ENCODE data around the gene PNKD.

The PNKD gene

DNA sequence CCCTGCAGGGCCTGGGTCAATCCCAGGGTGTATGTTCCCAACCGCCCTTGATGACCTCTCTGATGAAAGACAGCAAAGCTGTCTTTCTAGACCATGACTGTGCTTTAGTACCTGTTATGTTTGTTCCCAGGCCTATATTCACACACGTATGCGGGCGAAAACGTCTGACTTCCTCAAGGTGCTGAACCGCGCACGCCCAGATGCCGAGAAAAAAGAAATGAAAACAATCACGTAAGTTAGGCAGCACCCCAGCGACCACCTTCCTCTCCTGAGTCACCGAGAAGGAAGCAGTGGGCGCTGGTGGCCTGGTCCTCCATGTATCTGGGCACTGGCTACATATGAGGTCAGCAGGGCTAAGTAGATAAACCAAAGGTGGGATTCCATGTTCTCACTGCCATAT lies 20.6 kb upstream of the PNKD start:
- no peaks in the 10 kb centered on the region for H3K27me3 ChIP-seq
- TF ChIP-seq, protein P1, sequence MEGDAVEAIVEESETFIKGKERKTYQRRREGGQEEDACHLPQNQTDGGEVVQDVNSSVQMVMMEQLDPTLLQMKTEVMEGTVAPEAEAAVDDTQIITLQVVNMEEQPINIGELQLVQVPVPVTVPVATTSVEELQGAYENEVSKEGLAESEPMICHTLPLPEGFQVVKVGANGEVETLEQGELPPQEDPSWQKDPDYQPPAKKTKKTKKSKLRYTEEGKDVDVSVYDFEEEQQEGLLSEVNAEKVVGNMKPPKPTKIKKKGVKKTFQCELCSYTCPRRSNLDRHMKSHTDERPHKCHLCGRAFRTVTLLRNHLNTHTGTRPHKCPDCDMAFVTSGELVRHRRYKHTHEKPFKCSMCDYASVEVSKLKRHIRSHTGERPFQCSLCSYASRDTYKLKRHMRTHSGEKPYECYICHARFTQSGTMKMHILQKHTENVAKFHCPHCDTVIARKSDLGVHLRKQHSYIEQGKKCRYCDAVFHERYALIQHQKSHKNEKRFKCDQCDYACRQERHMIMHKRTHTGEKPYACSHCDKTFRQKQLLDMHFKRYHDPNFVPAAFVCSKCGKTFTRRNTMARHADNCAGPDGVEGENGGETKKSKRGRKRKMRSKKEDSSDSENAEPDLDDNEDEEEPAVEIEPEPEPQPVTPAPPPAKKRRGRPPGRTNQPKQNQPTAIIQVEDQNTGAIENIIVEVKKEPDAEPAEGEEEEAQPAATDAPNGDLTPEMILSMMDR (IDR thresholded peaks at IDR 0.05; ENCODE audit: low read depth, low read length): no peak
- peaks cover 97% of the 10 kb centered on the region for H3K36me3 ChIP-seq
- no peaks in the 10 kb centered on the region for H3K9me3 ChIP-seq
- DNase-seq: no peak
- no peaks in the 10 kb centered on the region for H3K4me1 ChIP-seq
- H3K4me3 ChIP-seq (ENCODE audit: low read depth, low read length): no peak overlapping the region

- H3K27me3 ChIP-seq: no peaks in the 10 kb centered on the region
- H3K9me3 ChIP-seq: no peaks in the 10 kb centered on the region
- no peak overlapping the region for H3K4me3 ChIP-seq (ENCODE audit: low read depth, low read length)
- no peak for DNase-seq
- H3K36me3 ChIP-seq: peaks cover 84% of the 10 kb centered on the region
- no peaks in the 10 kb centered on the region for H3K4me1 ChIP-seq
- TF ChIP-seq, protein P1 (IDR thresholded peaks at IDR 0.05; ENCODE audit: low read depth, low read length): no peak
Observed at GRCh38 chr2:218252509-218253231, 17.6 kb upstream of the PNKD start.

- TF ChIP-seq, protein P1 (IDR thresholded peaks at IDR 0.05; ENCODE audit: low read depth, low read length): no peak
- H3K27me3 ChIP-seq: no peaks in the 10 kb centered on the region
- H3K4me1 ChIP-seq: no peaks in the 10 kb centered on the region
- no peak for DNase-seq
- H3K36me3 ChIP-seq: peaks cover 79% of the 10 kb centered on the region
- H3K4me3 ChIP-seq (ENCODE audit: low read depth, low read length): no peak overlapping the region
- H3K9me3 ChIP-seq: no peaks in the 10 kb centered on the region
Observed at GRCh38 chr2:218253232-218253625, 17.1 kb upstream of the PNKD start.

DNA sequence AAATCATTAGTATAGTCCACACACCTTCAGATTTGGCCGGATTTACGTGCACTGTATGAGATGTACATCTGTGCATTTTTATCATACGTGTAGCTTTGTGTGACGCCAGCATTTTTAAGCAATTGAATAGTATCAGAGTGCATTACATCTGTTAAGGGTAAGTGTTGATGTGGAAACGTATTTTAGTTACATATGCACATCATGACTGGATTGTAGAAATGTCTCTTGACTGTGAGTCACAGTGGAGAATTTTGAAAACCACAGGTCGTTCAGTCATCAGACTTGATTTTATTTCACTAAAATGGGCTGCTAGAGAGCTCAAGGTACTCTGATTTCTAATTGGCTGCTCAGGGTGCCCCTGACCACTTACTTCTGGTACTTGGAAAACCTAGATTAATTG lies 14.9 kb upstream of the PNKD start:
- Histone ChIP-seq H3K4me1 (peaks cover 19% of the 10 kb centered on the region), H3K4me3 (ENCODE audit: low read depth, low read length) (no peak overlapping the region), H3K9me3 (no peaks in the 10 kb centered on the region), H3K27me3 (no peaks in the 10 kb centered on the region), H3K36me3 (peaks cover 57% of the 10 kb centered on the region)
- TF ChIP-seq, protein P1 (IDR thresholded peaks at IDR 0.05; ENCODE audit: low read depth, low read length): no peak
- DNase-seq: no peak

GRCh38 chr2:218256612-218257350 lies 13.5 kb upstream of the PNKD start:
- Histone ChIP-seq H3K27me3 (no peaks in the 10 kb centered on the region), H3K4me3 (ENCODE audit: low read depth, low read length) (no peak overlapping the region), H3K9me3 (no peaks in the 10 kb centered on the region), H3K4me1 (peaks cover 31% of the 10 kb centered on the region), H3K36me3 (peaks cover 43% of the 10 kb centered on the region)
- TF ChIP-seq, protein P1 (IDR thresholded peaks at IDR 0.05; ENCODE audit: low read depth, low read length): no peak
- DNase-seq: no peak

Data from BE2C (cell line).